ENCODE data around the gene CLK4.

DNA sequence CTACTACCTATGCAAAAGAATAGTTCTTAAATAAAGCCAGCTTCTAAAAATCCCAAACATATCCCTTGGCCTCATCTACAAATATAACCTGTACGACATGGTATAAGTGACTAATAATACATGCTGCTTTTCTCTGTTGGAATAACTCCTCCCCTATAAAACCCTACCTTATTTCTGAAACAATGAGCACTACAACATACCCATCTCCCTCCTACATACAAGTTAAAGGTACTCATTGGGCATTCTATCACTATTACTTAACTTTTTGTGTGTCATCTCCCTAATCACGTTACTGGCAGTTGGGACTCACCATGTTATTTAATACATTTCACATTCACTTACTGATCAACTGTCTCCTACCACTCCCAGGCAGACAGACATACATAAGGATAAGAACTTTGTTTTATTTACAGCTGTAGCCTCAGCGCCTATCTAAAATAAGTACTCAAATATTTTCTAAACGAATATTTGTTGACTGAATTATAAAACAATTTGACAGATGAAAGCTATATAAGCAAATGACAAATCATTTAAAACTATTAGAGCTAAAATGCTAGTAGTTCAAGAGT lies 4.1 kb downstream of the CLK4 start:
- TF ChIP-seq, protein P1, sequence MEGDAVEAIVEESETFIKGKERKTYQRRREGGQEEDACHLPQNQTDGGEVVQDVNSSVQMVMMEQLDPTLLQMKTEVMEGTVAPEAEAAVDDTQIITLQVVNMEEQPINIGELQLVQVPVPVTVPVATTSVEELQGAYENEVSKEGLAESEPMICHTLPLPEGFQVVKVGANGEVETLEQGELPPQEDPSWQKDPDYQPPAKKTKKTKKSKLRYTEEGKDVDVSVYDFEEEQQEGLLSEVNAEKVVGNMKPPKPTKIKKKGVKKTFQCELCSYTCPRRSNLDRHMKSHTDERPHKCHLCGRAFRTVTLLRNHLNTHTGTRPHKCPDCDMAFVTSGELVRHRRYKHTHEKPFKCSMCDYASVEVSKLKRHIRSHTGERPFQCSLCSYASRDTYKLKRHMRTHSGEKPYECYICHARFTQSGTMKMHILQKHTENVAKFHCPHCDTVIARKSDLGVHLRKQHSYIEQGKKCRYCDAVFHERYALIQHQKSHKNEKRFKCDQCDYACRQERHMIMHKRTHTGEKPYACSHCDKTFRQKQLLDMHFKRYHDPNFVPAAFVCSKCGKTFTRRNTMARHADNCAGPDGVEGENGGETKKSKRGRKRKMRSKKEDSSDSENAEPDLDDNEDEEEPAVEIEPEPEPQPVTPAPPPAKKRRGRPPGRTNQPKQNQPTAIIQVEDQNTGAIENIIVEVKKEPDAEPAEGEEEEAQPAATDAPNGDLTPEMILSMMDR (IDR thresholded peaks at IDR 0.05) = no peak
- TF ChIP-seq POLR2A (IDR thresholded peaks at IDR 0.05) = no peak
